ENCODE measurements around the gene SNRPN.

SNRPN gene

DNA sequence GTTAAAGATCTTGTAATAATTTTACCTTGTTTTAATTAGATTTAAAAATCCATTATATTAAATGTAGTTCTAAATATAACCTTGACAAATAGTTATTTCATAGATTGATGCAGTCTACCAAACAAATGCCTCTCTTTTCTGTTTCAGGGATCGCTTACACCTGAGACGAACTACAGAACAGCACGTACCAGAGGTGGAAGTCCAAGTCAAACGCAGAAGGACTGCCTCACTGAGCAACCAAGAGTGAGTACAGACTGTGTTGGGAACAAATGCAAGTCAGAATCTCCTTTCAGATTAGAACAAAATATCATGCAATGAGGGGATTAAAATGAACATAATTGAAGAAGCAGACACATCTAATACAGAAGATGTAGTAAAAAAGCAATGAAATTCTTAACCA lies 7.2 kb downstream of the SNRPN start:
- DNase-seq = no peak
- Histone ChIP-seq H3K4me3 (ENCODE audit: low read length) (no peak overlapping the region), H3K36me3 (replicated peaks; ENCODE audit: insufficient read depth, low read length) (peaks cover 3% of the 10 kb centered on the region; the same call in 1 of the 2 replicates)

DNA sequence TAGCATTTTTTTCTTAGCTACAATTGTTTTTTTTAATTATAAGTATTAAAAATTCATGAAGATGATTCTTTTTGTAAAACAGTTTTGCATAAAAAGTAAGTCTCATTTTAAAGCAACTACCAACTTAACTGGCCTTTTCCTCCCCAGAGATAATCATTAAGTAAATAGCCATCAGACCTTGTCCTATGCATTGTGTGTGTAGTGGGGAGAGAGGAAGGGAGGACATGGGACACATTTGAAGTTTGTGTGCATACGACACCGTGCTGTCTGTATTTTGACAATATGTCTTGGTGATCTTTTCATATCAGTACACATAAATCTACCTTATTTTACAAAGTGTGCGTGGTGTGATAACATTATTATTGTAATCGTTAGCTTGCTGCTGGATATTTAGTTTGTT lies 8.1 kb downstream of the SNRPN start:
- Histone ChIP-seq H3K9me3 (replicated peaks; ENCODE audit: insufficient read depth, low read length) (no peaks in the 10 kb centered on the region), H2AFZ (ENCODE audit: low read length) (no peak overlapping the region), H4K20me1 (ENCODE audit: insufficient read depth, low read length) (no peaks in the 10 kb centered on the region), H3K9me2 (replicated peaks; ENCODE audit: insufficient read depth, low read length) (no peaks in the 10 kb centered on the region), H3K4me3 (ENCODE audit: low read length) (no peak overlapping the region), H3K4me1 (ENCODE audit: low read length) (no peaks in the 10 kb centered on the region), H3K27ac (ENCODE audit: low read length) (no peak overlapping the region), H3K27me3 (replicated peaks; ENCODE audit: insufficient read depth, low read length) (no peaks in the 10 kb centered on the region), H3K79me2 (ENCODE audit: low read length) (peaks cover 43% of the 10 kb centered on the region), H3K4me2 (ENCODE audit: low read depth, low read length) (no peak overlapping the region), H3F3A (ENCODE audit: insufficient read depth, low read length) (no peaks in the 10 kb centered on the region), H3K9ac (ENCODE audit: low read length) (no peak overlapping the region), H3K36me3 (replicated peaks; ENCODE audit: insufficient read depth, low read length) (peaks cover 3% of the 10 kb centered on the region; the same call in 1 of the 2 replicates)
- no peak for DNase-seq
- no peak for TF ChIP-seq EZH2 (optimal IDR thresholded peaks at IDR 0.05; ENCODE audit: low read depth, low read length)
- no peak for TF ChIP-seq CTCF (IDR thresholded peaks at IDR 0.05; ENCODE audit: low read length)
- no peak for TF ChIP-seq EZH2phosphoT487 (IDR thresholded peaks at IDR 0.05; ENCODE audit: low read length)

More for the DNA sequence above, 7.2 kb downstream of the SNRPN start:
- H3K27ac ChIP-seq (ENCODE audit: low read length) = no peak overlapping the region
- H3K9me2 ChIP-seq (replicated peaks; ENCODE audit: insufficient read depth, low read length) = no peaks in the 10 kb centered on the region
- H3K79me2 ChIP-seq (ENCODE audit: low read length) = peaks cover 52% of the 10 kb centered on the region
- H3K4me2 ChIP-seq (ENCODE audit: low read depth, low read length) = no peak overlapping the region
- no peak overlapping the region for H3K9ac ChIP-seq (ENCODE audit: low read length)
- no peak for TF ChIP-seq CTCF (IDR thresholded peaks at IDR 0.05; ENCODE audit: low read length)
- TF ChIP-seq EZH2 (optimal IDR thresholded peaks at IDR 0.05; ENCODE audit: low read depth, low read length) = no peak
- no peak for TF ChIP-seq EZH2phosphoT487 (IDR thresholded peaks at IDR 0.05; ENCODE audit: low read length)
- H3K9me3 ChIP-seq (replicated peaks; ENCODE audit: insufficient read depth, low read length) = no peaks in the 10 kb centered on the region
- H3K4me1 ChIP-seq (ENCODE audit: low read length) = no peaks in the 10 kb centered on the region
- H3F3A ChIP-seq (ENCODE audit: insufficient read depth, low read length) = 0 out of 2 replicates have a peak, but pooled peaks cover 1% of the 10 kb centered on the region
- H3K27me3 ChIP-seq (replicated peaks; ENCODE audit: insufficient read depth, low read length) = no peaks in the 10 kb centered on the region
- no peaks in the 10 kb centered on the region for H4K20me1 ChIP-seq (ENCODE audit: insufficient read depth, low read length)
- no peak overlapping the region for H2AFZ ChIP-seq (ENCODE audit: low read length)

- Histone ChIP-seq H3K4me2 (ENCODE audit: low read depth, low read length) (no peak overlapping the region), H3K27me3 (replicated peaks; ENCODE audit: insufficient read depth, low read length) (no peaks in the 10 kb centered on the region), H3F3A (ENCODE audit: insufficient read depth, low read length) (no peaks in the 10 kb centered on the region), H3K27ac (ENCODE audit: low read length) (no peak overlapping the region), H2AFZ (ENCODE audit: low read length) (no peak overlapping the region), H4K20me1 (ENCODE audit: insufficient read depth, low read length) (no peaks in the 10 kb centered on the region), H3K36me3 (replicated peaks; ENCODE audit: insufficient read depth, low read length) (peaks cover 3% of the 10 kb centered on the region; the same call in 1 of the 2 replicates), H3K9me3 (replicated peaks; ENCODE audit: insufficient read depth, low read length) (no peaks in the 10 kb centered on the region), H3K9me2 (replicated peaks; ENCODE audit: insufficient read depth, low read length) (no peaks in the 10 kb centered on the region), H3K4me1 (ENCODE audit: low read length) (no peaks in the 10 kb centered on the region), H3K9ac (ENCODE audit: low read length) (no peak overlapping the region), H3K4me3 (ENCODE audit: low read length) (no peak overlapping the region), H3K79me2 (ENCODE audit: low read length) (peaks cover 6% of the 10 kb centered on the region; the same call in 1 of the 2 replicates)
- no peak for DNase-seq
- no peak for TF ChIP-seq EZH2phosphoT487 (IDR thresholded peaks at IDR 0.05; ENCODE audit: low read length)
- no peak for TF ChIP-seq CTCF (IDR thresholded peaks at IDR 0.05; ENCODE audit: low read length)
- TF ChIP-seq EZH2 (optimal IDR thresholded peaks at IDR 0.05; ENCODE audit: low read depth, low read length) = no peak
These were observed 11.7 kb downstream of the SNRPN start for GRCh38 chr15:24966364-24967103.

Measured in MM.1S (cell line).